Fibroblast of skin of right biceps (primary cell): ENCODE measurements around the gene PAPOLA.

Experiments
- DNase-seq: peaks from one replicate; pipeline ENCODE4 v3.0.0-alpha.2; 2013

Gene PAPOLA

DNA sequence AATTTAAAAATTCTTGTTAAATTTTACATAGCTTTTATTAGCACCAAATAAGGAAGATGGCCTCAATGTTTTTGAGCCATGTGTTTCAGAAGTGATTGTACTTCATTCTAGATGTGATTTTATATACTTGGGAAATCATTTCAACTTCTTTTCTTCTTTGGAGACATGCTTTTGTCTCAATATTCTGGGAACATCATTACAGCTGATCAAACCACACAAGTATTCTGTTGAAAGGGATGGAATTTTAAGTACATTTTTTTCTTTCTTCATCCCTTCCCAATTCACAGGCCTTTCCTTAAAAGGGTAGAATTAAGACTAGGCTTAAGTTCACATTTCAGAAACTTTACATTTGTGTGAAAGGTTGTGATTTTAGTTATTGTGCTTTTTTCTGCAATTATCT is 66.4 kb downstream of the PAPOLA start:
- peak; percentile 58 for DNase-seq

GRCh38 chr14:96571311-96571710 is 69.1 kb downstream of the PAPOLA start:
- DNase-seq, result no peak

DNA sequence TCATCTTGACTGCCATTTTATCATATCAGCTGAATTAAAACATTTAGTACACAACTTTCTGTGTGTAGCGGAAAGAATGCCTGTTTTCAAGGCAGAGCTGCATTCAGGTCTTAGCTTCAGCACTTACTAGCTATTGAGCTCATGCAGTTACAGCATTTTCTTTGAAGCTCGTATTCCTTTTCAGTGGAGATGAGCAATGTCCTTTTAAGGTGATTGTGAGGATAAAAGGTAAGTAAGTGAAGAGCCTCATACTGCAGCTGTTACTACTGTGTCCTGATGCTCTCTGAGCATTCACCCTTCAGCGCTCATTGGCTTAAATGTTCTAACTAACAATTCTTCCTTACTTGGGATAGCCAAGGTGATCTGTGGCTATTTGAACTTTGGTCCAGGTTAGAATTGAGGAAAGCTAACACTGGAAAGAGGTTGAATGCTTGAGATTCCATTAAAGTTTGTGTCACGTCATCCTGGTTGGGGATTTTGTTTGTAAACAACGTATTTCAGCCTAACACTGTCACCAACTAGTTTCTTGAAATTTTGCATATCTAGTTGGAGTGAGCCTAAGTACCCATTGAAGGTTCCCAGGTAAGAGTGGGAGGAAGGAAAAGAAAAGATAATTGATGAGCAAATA is 71.4 kb downstream of the PAPOLA start:
- DNase-seq, result no peak

- DNase-seq, result peak; percentile 3
These were observed 72.0 kb downstream of the PAPOLA start for GRCh38 chr14:96574171-96574632.

- DNase-seq, result peak; percentile 69
These were observed 72.8 kb downstream of the PAPOLA start for GRCh38 chr14:96574633-96575632.

DNA sequence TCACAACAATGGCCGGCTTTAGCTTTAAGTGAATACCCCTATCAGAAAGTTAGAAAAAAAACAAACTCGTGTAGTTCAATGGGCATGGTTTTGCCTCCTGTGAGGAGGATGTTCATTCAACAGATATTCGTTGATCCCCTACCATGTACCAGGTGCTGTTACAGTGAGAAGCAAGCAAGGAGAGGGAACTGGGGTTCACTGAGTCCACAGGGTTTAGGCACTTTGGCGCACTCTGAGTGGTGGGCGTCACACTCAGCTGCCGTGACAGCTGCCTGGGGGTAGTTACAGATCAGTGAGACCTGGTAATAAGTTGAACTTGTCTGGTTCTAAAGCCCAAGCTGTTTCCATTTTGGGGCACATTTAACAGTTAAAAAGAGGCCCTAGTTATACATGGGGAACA is 74.2 kb downstream of the PAPOLA start:
- DNase-seq, result no peak

DNA sequence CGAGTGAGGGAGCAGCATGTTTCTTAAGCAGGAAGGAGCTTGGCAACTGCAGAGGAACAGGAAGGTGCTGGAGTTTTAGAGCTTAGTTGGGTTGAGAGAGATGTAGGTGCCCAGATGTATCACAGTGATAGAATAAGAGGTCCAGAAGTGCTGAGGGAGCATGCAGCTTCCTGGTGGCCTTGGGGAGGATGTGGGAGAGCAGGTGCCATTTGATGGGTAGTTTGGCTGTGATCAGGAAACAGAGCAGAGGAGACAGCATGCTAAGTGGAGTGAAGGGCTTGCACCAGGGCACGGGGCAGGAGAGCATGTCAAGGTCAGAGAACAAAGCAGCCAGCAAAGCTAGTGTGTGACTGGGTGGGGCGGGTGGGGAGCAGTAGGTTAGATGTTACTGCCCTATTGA is 74.8 kb downstream of the PAPOLA start:
- DNase-seq, result no peak

- DNase-seq, result no peak
These were observed 76.4 kb downstream of the PAPOLA start for GRCh38 chr14:96578619-96579018.

DNA sequence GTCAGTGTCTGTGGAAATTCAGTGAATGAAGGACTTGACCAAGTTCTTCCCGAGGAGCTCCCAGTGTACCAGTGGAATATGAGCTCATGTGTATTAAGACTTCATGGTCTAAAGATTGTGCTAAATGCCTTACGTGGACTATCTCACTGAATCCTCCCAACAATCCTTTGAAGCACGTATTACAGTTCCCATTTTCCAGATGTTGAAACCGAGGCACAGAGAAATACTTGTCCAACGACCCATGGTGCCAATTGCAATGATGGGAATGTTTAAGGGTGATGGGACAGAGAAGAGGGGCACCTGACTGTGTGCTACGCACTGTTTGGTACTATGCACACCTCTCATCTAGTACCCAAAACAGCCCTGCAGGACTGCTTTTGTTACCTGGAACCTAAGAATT is 77.2 kb downstream of the PAPOLA start:
- no peak for DNase-seq

DNA sequence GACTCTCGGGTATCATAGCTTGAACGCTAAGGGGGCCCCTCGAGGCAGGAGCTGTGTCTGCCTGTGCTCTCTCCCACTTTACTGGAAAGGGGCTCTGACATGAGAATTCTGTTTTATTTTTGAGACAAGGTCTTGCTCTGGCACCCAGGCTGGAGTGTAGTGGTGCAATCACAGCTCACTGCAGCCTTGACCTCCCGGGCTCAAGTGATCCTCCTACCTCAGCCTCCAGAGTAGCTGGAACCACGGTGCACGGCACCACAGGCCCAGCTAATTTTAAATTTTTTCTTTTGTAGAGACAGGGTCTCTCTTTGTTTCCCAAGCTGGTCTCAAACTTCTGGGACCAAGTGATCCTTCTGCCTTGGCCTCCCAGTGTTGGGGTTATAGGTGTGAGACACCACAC is 77.7 kb downstream of the PAPOLA start:
- no peak for DNase-seq

- DNase-seq, result no peak
These were observed 78.4 kb downstream of the PAPOLA start for GRCh38 chr14:96580566-96580965.

- no peak for DNase-seq
These were observed 78.8 kb downstream of the PAPOLA start for GRCh38 chr14:96581026-96581425.

DNA sequence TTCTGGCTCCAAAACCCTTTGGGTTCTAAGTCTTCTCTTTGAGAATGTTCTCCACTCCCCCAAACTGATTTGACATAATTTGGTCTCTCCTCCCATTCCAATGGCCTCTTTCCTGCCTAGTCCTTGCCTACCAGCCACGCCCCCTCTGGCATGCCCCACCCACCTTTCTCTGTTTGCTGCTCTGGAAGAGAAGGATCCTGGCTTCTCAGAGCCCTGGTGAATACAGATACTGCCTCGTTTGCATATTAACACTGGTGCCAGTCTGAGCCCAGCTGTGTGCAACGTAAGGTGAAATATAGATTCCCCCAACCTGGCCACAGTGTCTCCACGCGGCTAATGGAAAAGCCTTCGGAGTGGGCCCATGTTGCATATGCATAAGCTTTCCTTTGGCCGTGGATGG is 79.7 kb downstream of the PAPOLA start:
- DNase-seq, result no peak

DNA sequence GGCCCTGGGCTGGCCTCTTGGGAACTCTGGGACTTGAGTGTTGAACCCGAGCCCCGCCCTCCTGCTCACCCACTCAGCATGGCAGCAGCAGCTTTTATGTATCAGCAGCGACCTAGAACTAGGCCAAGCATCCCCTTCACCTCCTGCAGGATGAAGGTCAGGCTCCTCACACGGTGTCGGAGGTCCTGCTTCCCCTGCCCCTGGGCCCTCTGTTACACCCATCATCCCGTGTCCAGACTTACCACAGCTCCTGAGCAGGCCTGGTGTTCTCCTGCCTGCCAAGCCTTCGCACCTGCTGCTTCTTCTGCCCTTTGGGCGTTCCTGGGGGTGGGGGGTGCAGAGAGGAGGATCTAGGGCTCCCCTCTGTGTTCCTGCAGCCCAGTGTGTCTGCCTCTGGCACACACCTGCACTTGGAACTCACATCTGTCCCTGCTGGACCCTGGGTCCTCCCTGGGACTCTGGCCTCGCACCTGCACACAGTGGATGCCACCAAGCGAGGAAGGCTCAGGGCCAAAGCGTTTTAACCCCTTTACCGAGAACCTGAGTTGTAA is 80.3 kb downstream of the PAPOLA start:
- DNase-seq, result no peak

DNA sequence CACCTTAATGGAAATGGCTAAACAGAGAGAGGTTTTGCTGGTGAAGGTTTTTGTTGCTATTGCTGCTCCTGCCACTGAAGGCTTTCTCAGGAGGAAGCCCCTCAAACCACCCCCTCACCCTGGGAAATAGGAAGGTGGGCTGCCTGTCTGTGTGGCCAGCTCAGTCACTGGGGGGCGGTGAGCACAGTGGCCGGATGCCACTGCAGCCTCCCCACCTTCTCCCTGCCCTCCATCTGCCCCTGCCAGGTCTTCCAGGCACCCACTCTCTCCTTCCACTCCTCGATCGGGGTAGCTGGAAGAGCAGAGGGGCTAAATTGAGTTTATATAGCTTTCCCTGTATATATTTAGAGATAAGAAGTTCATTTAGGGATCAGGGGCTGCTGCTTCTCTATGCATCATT is 80.8 kb downstream of the PAPOLA start:
- no peak for DNase-seq

DNA sequence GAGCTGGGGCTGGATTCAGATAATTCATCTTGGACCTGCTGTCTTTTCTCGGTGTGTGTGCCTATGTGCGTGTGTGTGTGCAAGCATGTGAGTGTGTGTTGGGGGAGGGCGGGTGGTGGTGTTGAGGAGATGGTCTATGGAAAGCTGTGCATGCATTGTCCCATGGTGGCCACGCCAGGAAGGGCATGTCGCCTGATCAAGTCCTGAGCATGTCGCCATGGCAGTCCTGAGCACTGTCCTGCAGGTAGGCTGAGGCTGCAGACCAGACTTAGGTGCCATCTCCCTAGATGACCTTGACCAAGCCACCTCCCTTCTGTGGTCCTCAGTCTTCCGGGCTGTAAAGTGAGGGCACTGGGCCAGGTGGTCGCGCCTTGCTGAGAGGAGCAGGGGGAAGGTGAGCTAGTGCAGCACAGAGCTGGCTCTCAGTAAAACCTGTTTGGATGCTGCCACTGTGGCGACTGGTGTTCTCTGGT is 81.4 kb downstream of the PAPOLA start:
- no peak for DNase-seq

- no peak for DNase-seq
These were observed 82.2 kb downstream of the PAPOLA start for GRCh38 chr14:96584199-96584906.

DNA sequence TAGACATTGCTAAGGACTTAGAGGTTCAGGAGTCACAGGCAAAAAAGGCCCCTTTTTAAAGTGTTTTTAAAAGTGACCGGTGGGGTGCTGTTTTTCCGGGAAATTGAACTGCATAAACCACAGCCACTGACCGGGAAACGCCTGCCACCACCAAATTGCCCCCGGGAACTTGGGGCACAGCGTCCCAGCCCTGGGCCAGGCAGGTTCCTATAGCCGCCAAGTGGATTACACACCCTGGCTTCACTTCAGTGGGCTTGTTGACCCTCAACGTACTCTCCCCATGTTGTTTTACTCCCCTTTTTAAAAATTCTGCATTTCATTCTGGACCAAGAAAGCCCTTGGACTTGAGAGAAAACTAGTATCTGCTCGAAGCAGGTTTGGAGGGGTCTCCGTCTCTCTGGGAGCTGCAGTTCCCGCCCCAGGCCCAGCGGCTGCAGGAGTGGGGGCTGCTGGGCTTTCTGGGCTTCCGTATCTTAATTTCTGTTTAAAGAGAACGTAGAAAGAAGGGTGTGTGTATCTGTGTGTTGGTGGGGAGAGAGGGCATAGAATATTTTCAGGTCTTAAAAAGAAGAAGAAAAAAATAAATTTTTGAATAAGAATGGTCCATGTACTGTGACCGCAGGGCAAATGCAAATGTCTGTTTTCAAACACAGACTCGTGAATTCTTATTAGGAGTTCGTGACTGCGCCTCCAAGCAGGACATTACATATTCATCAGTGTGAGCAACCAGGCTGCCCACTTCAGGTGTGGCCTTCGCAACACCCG is 82.9 kb downstream of the PAPOLA start:
- no peak for DNase-seq

GRCh38 chr14:96585672-96586013 is 83.5 kb downstream of the PAPOLA start:
- no peak for DNase-seq

DNA sequence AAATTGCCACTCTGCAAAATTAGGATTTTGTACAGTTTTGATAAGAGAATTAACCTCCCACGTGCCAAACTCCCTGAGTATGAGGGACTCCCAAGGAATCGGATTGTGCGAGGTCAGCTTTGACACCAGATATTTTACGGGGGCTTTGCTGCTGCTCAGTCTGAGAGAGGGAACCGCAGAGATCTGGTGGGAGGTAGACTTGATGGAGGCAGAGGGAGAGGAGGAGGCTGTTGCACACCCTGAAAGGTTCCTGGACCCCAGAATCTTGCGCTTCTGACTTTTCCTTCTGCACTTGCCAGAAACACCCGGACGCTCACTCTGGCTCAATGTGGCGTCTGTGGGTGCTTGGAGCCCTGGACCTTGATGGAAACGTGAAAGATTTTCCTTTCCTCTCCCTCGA is 83.9 kb downstream of the PAPOLA start:
- no peak for DNase-seq

GRCh38 chr14:96586921-96587822 is 85.0 kb downstream of the PAPOLA start:
- no peak for DNase-seq
